Neural progenitor cell (in vitro differentiated cells): Measurements from ENCODE around the gene TFAP2E. TPM values are rescaled to one million over a fixed set of nuclear protein-coding genes. Genes with fewer than 3 reads are reported as not detected.

Experiments
- DNase-seq: peaks from one replicate; pipeline ENCODE4 v3.0.0-alpha.2; 2016; ENCODE audit warnings: low spot score
- H2AFZ ChIP-seq: fragments of 200-600 bp; sonication (generic); replicated peaks from 2 replicates; pipeline ENCODE4 v1.6.1; 2016; ENCODE audit warnings: antibody characterized with exemption
- H3F3A ChIP-seq: fragments of 200-600 bp; sonication (generic); 2 replicates; pipeline ENCODE4 v1.6.1; 2016; ENCODE audit warnings: antibody characterized with exemption, low read depth
- H3K27ac ChIP-seq: fragments of 200-600 bp; sonication (generic); 2 replicates; pipeline ENCODE4 v1.5.1; 2016; ENCODE audit warnings: mild to moderate bottlenecking
- H3K27me3 ChIP-seq: fragments of 200-600 bp; sonication (generic); 2 replicates; pipeline ENCODE4 v1.6.1; 2016; ENCODE audit warnings: mild to moderate bottlenecking, moderate library complexity
- H3K36me3 ChIP-seq: fragments of 200-600 bp; sonication (generic); 2 replicates; pipeline ENCODE4 v1.5.1; 2016
- H3K4me1 ChIP-seq: fragments of 200-600 bp; sonication (generic); 2 replicates; pipeline ENCODE4 v1.6.1; 2016; ENCODE audit warnings: mixed run types
- H3K4me2 ChIP-seq: fragments of 200-600 bp; sonication (generic); 2 replicates; pipeline ENCODE4 v1.6.1; 2016
- H3K4me3 ChIP-seq: fragments of 200-600 bp; sonication (generic); 2 replicates; pipeline ENCODE4 v1.5.1; 2016
- H3K79me2 ChIP-seq: fragments of 200-600 bp; sonication (generic); 2 replicates; pipeline ENCODE4 v1.6.1; 2016; ENCODE audit warnings: low read depth
- H3K9ac ChIP-seq: fragments of 200-600 bp; sonication (generic); 2 replicates; pipeline ENCODE4 v1.6.1; 2016
- H3K9me3 ChIP-seq: fragments of 200-600 bp; sonication (generic); 2 replicates; pipeline ENCODE4 v1.5.1; 2016; ENCODE audit warnings: low read depth
- H4K20me1 ChIP-seq: fragments of 200-600 bp; sonication (generic); 2 replicates; pipeline ENCODE4 v1.6.1; 2016; ENCODE audit warnings: low read depth
- H3K27ac Mint-ChIP-seq: 3 replicates; pipeline ENCODE4 v1.8.0; 2021; ENCODE audit warnings: mixed read lengths
- H3K27me3 Mint-ChIP-seq: 2 replicates; pipeline ENCODE4 v1.8.0; 2022; ENCODE audit warnings: low read depth, mild to moderate bottlenecking, inconsistent platforms, moderate library complexity, mixed read lengths; ENCODE audit not compliant: insufficient read depth
- H3K36me3 Mint-ChIP-seq: 3 replicates; pipeline ENCODE4 v1.8.0; 2021; ENCODE audit warnings: mixed read lengths
- H3K4me1 Mint-ChIP-seq: 3 replicates; pipeline ENCODE4 v1.8.0; 2021; ENCODE audit warnings: mixed read lengths
- H3K4me3 Mint-ChIP-seq: 3 replicates; pipeline ENCODE4 v1.8.0; 2021; ENCODE audit warnings: mild to moderate bottlenecking, moderate library complexity, mixed read lengths
- H3K9me3 Mint-ChIP-seq: 3 replicates; pipeline ENCODE4 v1.8.0; 2020; ENCODE audit warnings: mixed read lengths
- CTCF ChIP-seq: fragments of 200-600 bp; sonication (generic); IDR thresholded peaks from 2 replicates; pipeline ENCODE4 v1.5.1; 2017; ENCODE audit warnings: antibody characterized with exemption, mild to moderate bottlenecking
- EZH2 ChIP-seq: fragments of 200-600 bp; sonication (generic); IDR thresholded peaks from 2 replicates; pipeline ENCODE4 v1.6.1; 2017; ENCODE audit warnings: antibody characterized with exemption, mild to moderate bottlenecking, moderate library complexity
- EZH2phosphoT487 ChIP-seq: fragments of 200-600 bp; sonication (generic); IDR thresholded peaks from 2 replicates; pipeline ENCODE4 v1.6.1; 2017; ENCODE audit warnings: antibody characterized with exemption
- total RNA-seq: library from RNA; depleted of rRNA; stranded (reverse); fragments of >200 nt; gene quantifications from 2 replicates; pipeline ENCODE4 v1.2.3, GENCODE V29; 2015; ENCODE audit warnings: low replicate concordance

Gene TFAP2E
- total RNA-seq, result not detected in 2 replicates

GRCh38 chr1:35573198-35574124 is at the start of gene TFAP2E:
TSS of gene TFAP2E (plus strand) at chr1:35573314. CDS start at chr1:35573578, 264 bp downstream.
- Histone ChIP-seq H3K27me3 (peaks cover 93% of the 10 kb centered on the region), H3K9ac (no peak within 1 kb of the TSS), H3K4me3 (peak within 1 kb of the TSS; percentile 55), H3K9me3 (no peaks in the 10 kb centered on the region), H4K20me1 (peaks cover 44% of the 10 kb centered on the region), H2AFZ (peak within 1 kb of the TSS; percentile 18), H3F3A (peaks cover 33% of the 10 kb centered on the region), H3K27ac (no peak within 1 kb of the TSS), H3K4me2 (peak within 1 kb of the TSS; percentile 86), H3K79me2 (no peaks in the 10 kb centered on the region), H3K36me3 (no peaks in the 10 kb centered on the region), H3K4me1 (peaks cover 13% of the 10 kb centered on the region)
- Mint-ChIP-seq H3K4me1 (peaks cover 24% of the 10 kb centered on the region), H3K27ac (no peak within 1 kb of the TSS), H3K36me3 (peaks cover 2% of the 10 kb centered on the region), H3K27me3 (peaks cover 62% of the 10 kb centered on the region), H3K9me3 (peaks cover 3% of the 10 kb centered on the region), H3K4me3 (peak within 1 kb of the TSS; percentile 48)
- DNase-seq, result peak; percentile 73
- peak; percentile 98 for TF ChIP-seq EZH2
- TF ChIP-seq CTCF, result no peak
- peak; percentile 96 for TF ChIP-seq EZH2phosphoT487

- no peaks in the 10 kb centered on the region for H3K27me3 Mint-ChIP-seq
- no peak overlapping the region for H3K27ac Mint-ChIP-seq
- no peaks in the 10 kb centered on the region for H3K4me1 Mint-ChIP-seq
- H3K4me3 Mint-ChIP-seq, result no peak overlapping the region
- TF ChIP-seq EZH2phosphoT487 (no peak), CTCF (no peak), EZH2 (no peak)
- H4K20me1 ChIP-seq, result no peaks in the 10 kb centered on the region
- no peak overlapping the region for H3K27ac ChIP-seq
- H3K9me3 Mint-ChIP-seq, result peaks cover 29% of the 10 kb centered on the region
- no peaks in the 10 kb centered on the region for H3K79me2 ChIP-seq
- no peaks in the 10 kb centered on the region for H3F3A ChIP-seq
- H2AFZ ChIP-seq, result no peak overlapping the region
- no peak overlapping the region for H3K4me3 ChIP-seq
- H3K9me3 ChIP-seq, result no peaks in the 10 kb centered on the region
- no peak for DNase-seq
- H3K36me3 ChIP-seq, result no peaks in the 10 kb centered on the region
- H3K27me3 ChIP-seq, result no peaks in the 10 kb centered on the region
- peaks cover 29% of the 10 kb centered on the region for H3K36me3 Mint-ChIP-seq
- no peak overlapping the region for H3K4me2 ChIP-seq
- no peaks in the 10 kb centered on the region for H3K4me1 ChIP-seq
- no peak overlapping the region for H3K9ac ChIP-seq
These were observed 49.0 kb upstream of the TFAP2E start for GRCh38 chr1:35524106-35524505.

- H3K36me3 Mint-ChIP-seq, result peaks cover 50% of the 10 kb centered on the region
These were observed 42.9 kb upstream of the TFAP2E start for GRCh38 chr1:35530168-35530567.

More at GRCh38 chr1:35530168-35530567, 42.9 kb upstream of the TFAP2E start:
- Histone ChIP-seq H3K79me2 (peaks cover 21% of the 10 kb centered on the region), H3K9me3 (no peaks in the 10 kb centered on the region), H3K4me3 (no peak overlapping the region), H3F3A (no peaks in the 10 kb centered on the region), H3K4me1 (no peaks in the 10 kb centered on the region), H4K20me1 (no peaks in the 10 kb centered on the region), H2AFZ (no peak overlapping the region), H3K9ac (no peak overlapping the region), H3K4me2 (no peak overlapping the region), H3K36me3 (peaks cover 7% of the 10 kb centered on the region), H3K27me3 (no peaks in the 10 kb centered on the region), H3K27ac (no peak overlapping the region)
- TF ChIP-seq CTCF (no peak), EZH2 (no peak), EZH2phosphoT487 (no peak)
- no peak for DNase-seq
- peaks cover 43% of the 10 kb centered on the region for H3K9me3 Mint-ChIP-seq
- H3K27me3 Mint-ChIP-seq, result no peaks in the 10 kb centered on the region
- no peak overlapping the region for H3K27ac Mint-ChIP-seq
- no peaks in the 10 kb centered on the region for H3K4me1 Mint-ChIP-seq
- no peak overlapping the region for H3K4me3 Mint-ChIP-seq
